Measurements from ENCODE around the gene ZBTB34. TPM values are rescaled to one million over a fixed set of nuclear protein-coding genes. Genes with fewer than 3 reads are reported as not detected.

ZBTB34 gene
- total RNA-seq, 1 donor = 7.8 TPM

GRCh38 chr9:126875756-126876510 lies 15.5 kb downstream of the ZBTB34 start:
- no peak for DNase-seq (ENCODE audit: low read depth in 2 of 3, low spot score in 2 of 3)

GRCh38 chr9:126876531-126876930 lies 16.1 kb downstream of the ZBTB34 start:
- DNase-seq (ENCODE audit: low read depth in 2 of 3, low spot score in 2 of 3) = no peak

GRCh38 chr9:126877418-126877817 lies 17.0 kb downstream of the ZBTB34 start:
- DNase-seq (ENCODE audit: low read depth in 2 of 3, low spot score in 2 of 3) = no peak

GRCh38 chr9:126879288-126879687 lies 18.8 kb downstream of the ZBTB34 start:
- no peak for DNase-seq (ENCODE audit: low read depth in 2 of 3, low spot score in 2 of 3)

- no peak for DNase-seq (ENCODE audit: low read depth in 2 of 3, low spot score in 2 of 3)
These were observed 19.9 kb downstream of the ZBTB34 start for GRCh38 chr9:126880226-126880946.

- DNase-seq (ENCODE audit: low read depth in 2 of 3, low spot score in 2 of 3) = no peak
These were observed 20.5 kb downstream of the ZBTB34 start for GRCh38 chr9:126880947-126881332.

- DNase-seq (ENCODE audit: low read depth in 2 of 3, low spot score in 2 of 3) = no peak
These were observed 22.3 kb downstream of the ZBTB34 start for GRCh38 chr9:126882746-126883145.

- DNase-seq (ENCODE audit: low read depth in 2 of 3, low spot score in 2 of 3) = no peak
These were observed 23.2 kb downstream of the ZBTB34 start for GRCh38 chr9:126883636-126884035.

GRCh38 chr9:126885131-126885641 lies 24.7 kb downstream of the ZBTB34 start:
- DNase-seq (ENCODE audit: low read depth in 2 of 3, low spot score in 2 of 3) = no peak

- DNase-seq (ENCODE audit: low read depth in 2 of 3, low spot score in 2 of 3) = no peak
These were observed 25.8 kb downstream of the ZBTB34 start for GRCh38 chr9:126886034-126886822.

- DNase-seq (ENCODE audit: low read depth in 2 of 3, low spot score in 2 of 3) = no peak
These were observed 26.5 kb downstream of the ZBTB34 start for GRCh38 chr9:126886897-126887296.

GRCh38 chr9:126891676-126892075 lies 31.2 kb downstream of the ZBTB34 start:
- no peak for DNase-seq (ENCODE audit: low read depth in 2 of 3, low spot score in 2 of 3)

- DNase-seq (ENCODE audit: low read depth in 2 of 3, low spot score in 2 of 3) = peak in 1 of 3 donors; percentile 32
These were observed 32.6 kb downstream of the ZBTB34 start for GRCh38 chr9:126893079-126893478.

GRCh38 chr9:126894052-126894603 lies 33.7 kb downstream of the ZBTB34 start:
- DNase-seq (ENCODE audit: low read depth in 2 of 3, low spot score in 2 of 3) = no peak

GRCh38 chr9:126902210-126902609 lies 41.8 kb downstream of the ZBTB34 start:
- DNase-seq (ENCODE audit: low read depth in 2 of 3, low spot score in 2 of 3) = no peak

GRCh38 chr9:126904586-126904985 lies 44.1 kb downstream of the ZBTB34 start:
- DNase-seq (ENCODE audit: low read depth in 2 of 3, low spot score in 2 of 3) = no peak

- no peak for DNase-seq (ENCODE audit: low read depth in 2 of 3, low spot score in 2 of 3)
These were observed 45.7 kb downstream of the ZBTB34 start for GRCh38 chr9:126906091-126906490.

- no peak for DNase-seq (ENCODE audit: low read depth in 2 of 3, low spot score in 2 of 3)
These were observed 46.6 kb downstream of the ZBTB34 start for GRCh38 chr9:126907058-126907457.

- peak; percentile 67 to 95 (median 94) for DNase-seq (ENCODE audit: low read depth in 2 of 3, low spot score in 2 of 3)
These were observed 54.2 kb downstream of the ZBTB34 start, which contains the start of gene RALGPS1 for GRCh38 chr9:126914458-126915280. TSS of gene RALGPS1 (plus strand) at chr9:126914782. CDS start at chr9:126962290, 47,508 bp downstream.

Measured in hematopoietic multipotent progenitor cell (in vitro differentiated cells).